B cell (primary cell): ENCODE data around the gene EHD2. TPM values are rescaled to one million over a fixed set of nuclear protein-coding genes. Genes with fewer than 3 reads are reported as not detected.
"Not testable (repeated sequence)": the region's sequence is repeated elsewhere in the genome, so short reads cannot be mapped to it uniquely, and the experiment has no call there.

Experiments used
- ATAC-seq: fragments of 200-7000 bp; cut with Tn5 transposase; one replicate; pipeline ENCODE4 v1.10.0; 2021; ENCODE audit warnings: low read depth, mild to moderate bottlenecking, moderate number of reproducible peaks, moderate library complexity
- CTCF ChIA-PET: fragments of 350-600 bp; sonication (Branson Sonifier 250); formaldehyde crosslinking; loops from one replicate; lab custom pipeline; 2021; ENCODE audit warnings: antibody characterized with exemption, inconsistent platforms; lab: Charles Lee
- POLR2A ChIA-PET: fragments of 350-600 bp; sonication (Branson Sonifier 250); formaldehyde crosslinking; loops from one replicate; lab custom pipeline; 2021; ENCODE audit warnings: antibody characterized with exemption; lab: Charles Lee
- DNase-seq: peaks from one replicate; pipeline ENCODE4 v3.0.0; 2013
- H2AFZ ChIP-seq: 2 replicates; pipeline ENCODE4 v1.6.1; 2012; ENCODE audit warnings: mild to moderate bottlenecking, low read depth, low read length; ENCODE audit not compliant: insufficient read depth, poor library complexity, severe bottlenecking
- H3K27ac ChIP-seq, 2 donors: 1 replicate in 1 of 2; 2 replicates in 1 of 2; pipeline ENCODE4 v1.5.1; 2012 to 2013; ENCODE audit warnings: low read length in 2 of 2, mild to moderate bottlenecking in 2 of 2, moderate library complexity in 1 of 2
- H3K27me3 ChIP-seq, 4 experiments: fragments of 200-600 bp in 1 of 4; sonication (generic) in 1 of 4; replicated peaks in 1 of 4; 1 replicate in 2 of 4; 2 replicates in 2 of 4; pipeline versions ENCODE4 v1.6.1 to v1.7.0; 2013 to 2016; ENCODE audit warnings: low read length in 3 of 4, mild to moderate bottlenecking in 2 of 4, mixed read lengths in 1 of 4, moderate library complexity in 1 of 4; ENCODE audit not compliant: insufficient read depth in 4 of 4, control insufficient read depth in 3 of 4; ENCODE audit errors: control extremely low read depth in 1 of 4
- H3K36me3 ChIP-seq, 2 experiments: replicated peaks in 1 of 2; 1 replicate in 1 of 2; 2 replicates in 1 of 2; pipeline versions ENCODE4 v1.6.1 to v1.7.1; 2013; ENCODE audit warnings: low read length in 1 of 2; ENCODE audit not compliant: insufficient read depth in 2 of 2, control insufficient read depth in 1 of 2; ENCODE audit errors: control extremely low read depth in 1 of 2, extremely low read depth in 1 of 2
- H3K4me1 ChIP-seq, 2 donors: fragments of 200-600 bp in 1 of 2; sonication (generic) in 1 of 2; 1 replicate in 1 of 2; 2 replicates in 1 of 2; pipeline versions ENCODE4 v1.5.1 to v1.6.1; 2013 to 2017; ENCODE audit warnings: low read length in 2 of 2; ENCODE audit not compliant: control insufficient read depth in 2 of 2, insufficient read depth in 2 of 2
- H3K4me2 ChIP-seq: replicated peaks from 2 replicates; pipeline ENCODE3; 2012; ENCODE audit warnings: mild to moderate bottlenecking, low read depth, low read length; ENCODE audit not compliant: poor library complexity, severe bottlenecking
- H3K4me3 ChIP-seq, 5 experiments: fragments of 200-600 bp in 1 of 5; sonication (generic) in 1 of 5; 1 replicate in 3 of 5; 2 replicates in 2 of 5; pipeline versions ENCODE4 v1.5.1 to v1.7.0; 2011 to 2016; ENCODE audit warnings: low read length in 4 of 5, mild to moderate bottlenecking in 4 of 5, low read depth in 2 of 5, control low read depth in 1 of 5, moderate library complexity in 1 of 5; ENCODE audit not compliant: insufficient read depth in 1 of 5; ENCODE audit errors: control extremely low read depth in 1 of 5, extremely low read depth in 1 of 5
- H3K79me2 ChIP-seq: fragments of 200-600 bp; sonication (generic); one replicate; pipeline ENCODE4 v1.6.0; 2016; ENCODE audit warnings: low read length; ENCODE audit not compliant: control insufficient read depth, insufficient read depth
- H3K9ac ChIP-seq: fragments of 200-600 bp; sonication (generic); 2 replicates; pipeline ENCODE4 v1.6.1; 2017; ENCODE audit warnings: mild to moderate bottlenecking, low read length, moderate library complexity
- H3K9me3 ChIP-seq, 3 donors: one replicate each; pipeline versions ENCODE4 v1.6.1 to v1.7.1; 2013; ENCODE audit warnings: low read length in 2 of 3; ENCODE audit not compliant: control insufficient read depth in 2 of 3, insufficient read depth in 1 of 3; ENCODE audit errors: control extremely low read depth in 1 of 3
- H4K20me1 ChIP-seq: 2 replicates; pipeline ENCODE4 v1.6.0; 2012; ENCODE audit warnings: mild to moderate bottlenecking, low read length; ENCODE audit not compliant: insufficient read depth, control insufficient read depth, poor library complexity, severe bottlenecking
- H3K27ac Mint-ChIP-seq: one replicate; pipeline ENCODE4 v1.8.0; 2021; ENCODE audit warnings: mixed read lengths
- H3K27me3 Mint-ChIP-seq: one replicate; pipeline ENCODE4 v1.8.0; 2021; ENCODE audit warnings: mixed read lengths
- H3K4me1 Mint-ChIP-seq: one replicate; pipeline ENCODE4 v1.8.0; 2021; ENCODE audit warnings: mixed read lengths
- H3K4me3 Mint-ChIP-seq: one replicate; pipeline ENCODE4 v1.8.0; 2021; ENCODE audit warnings: mixed read lengths
- H3K9me3 Mint-ChIP-seq: one replicate; pipeline ENCODE4 v1.8.0; 2022; ENCODE audit warnings: mixed read lengths; ENCODE audit not compliant: insufficient read depth
- EZH2 ChIP-seq: IDR thresholded peaks from 2 replicates; pipeline ENCODE4 v1.6.1; 2012; ENCODE audit warnings: borderline replicate concordance, low read depth, mild to moderate bottlenecking, moderate library complexity, low read length; ENCODE audit not compliant: insufficient read depth, poor library complexity, severe bottlenecking
- WGBS: methylation state at CpG from one replicate; pipeline ENCODE4 v1.1.5; 2013; ENCODE audit warnings: missing lambda C conversion rate; ENCODE audit not compliant: insufficient coverage; 5-methylcytosine and 5-hydroxymethylcytosine counted together
- intact Hi-C: fragments of 100-400 bp; cut with micrococcal nuclease; formaldehyde crosslinking; loops from one replicate; pipeline ENCODE4 v1.10.0; 2022
- polyA plus RNA-seq: library from polyadenylated mRNA; depleted of rRNA; stranded (reverse); fragments of >200 nt; gene quantifications from 2 replicates; pipeline ENCODE4 v1.2.3, GENCODE V29; 2012
- total RNA-seq, 2 donors: library from RNA; stranded (reverse); fragments of 120-200 nt in 1 of 2; gene quantifications; 1 replicate in 1 of 2; 2 replicates in 1 of 2; pipeline versions ENCODE4 v1.2.3 to v1.2.4, GENCODE V29; 2013 to 2022
- TF ChIP-seq, protein P1 (sequence below): fragments of 200-600 bp; IDR thresholded peaks from one replicate; pipeline ENCODE4 v1.8.0; 2022; ENCODE audit warnings: antibody characterized with exemption, mild to moderate bottlenecking

The EHD2 gene
- total and polyA plus RNA-seq, 2 donors (not counting 1 experiment from before 2014, with no cell fraction given) = not detected

- Mint-ChIP-seq H3K4me1 (peaks cover 6% of the 10 kb centered on the region), H3K9me3 (no peaks in the 10 kb centered on the region), H3K27me3 (no peaks in the 10 kb centered on the region), H3K4me3 (no peak overlapping the region), H3K27ac (no peak overlapping the region)
- Histone ChIP-seq H3K27me3 (no peaks in the 10 kb centered on the region), H3K4me2 (no peak overlapping the region), H2AFZ (no peak overlapping the region), H3K4me3 (no peak overlapping the region), H3K27ac (no peak overlapping the region), H3K79me2 (no peaks in the 10 kb centered on the region), H3K9me3 (no peaks in the 10 kb centered on the region), H4K20me1 (no peaks in the 10 kb centered on the region), H3K36me3 (peaks cover 0 to 2% of the 10 kb centered on the region in 2 experiments), H3K4me1 (peaks cover 0 to 10% of the 10 kb centered on the region in 2 donors), H3K9ac (no peak overlapping the region)
- POLR2A ChIA-PET = no interaction called here
- TF ChIP-seq EZH2 = no peak
- TF ChIP-seq, protein P1, sequence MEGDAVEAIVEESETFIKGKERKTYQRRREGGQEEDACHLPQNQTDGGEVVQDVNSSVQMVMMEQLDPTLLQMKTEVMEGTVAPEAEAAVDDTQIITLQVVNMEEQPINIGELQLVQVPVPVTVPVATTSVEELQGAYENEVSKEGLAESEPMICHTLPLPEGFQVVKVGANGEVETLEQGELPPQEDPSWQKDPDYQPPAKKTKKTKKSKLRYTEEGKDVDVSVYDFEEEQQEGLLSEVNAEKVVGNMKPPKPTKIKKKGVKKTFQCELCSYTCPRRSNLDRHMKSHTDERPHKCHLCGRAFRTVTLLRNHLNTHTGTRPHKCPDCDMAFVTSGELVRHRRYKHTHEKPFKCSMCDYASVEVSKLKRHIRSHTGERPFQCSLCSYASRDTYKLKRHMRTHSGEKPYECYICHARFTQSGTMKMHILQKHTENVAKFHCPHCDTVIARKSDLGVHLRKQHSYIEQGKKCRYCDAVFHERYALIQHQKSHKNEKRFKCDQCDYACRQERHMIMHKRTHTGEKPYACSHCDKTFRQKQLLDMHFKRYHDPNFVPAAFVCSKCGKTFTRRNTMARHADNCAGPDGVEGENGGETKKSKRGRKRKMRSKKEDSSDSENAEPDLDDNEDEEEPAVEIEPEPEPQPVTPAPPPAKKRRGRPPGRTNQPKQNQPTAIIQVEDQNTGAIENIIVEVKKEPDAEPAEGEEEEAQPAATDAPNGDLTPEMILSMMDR = no peak
- CTCF ChIA-PET = interaction anchor here (2.4 to 6.4 kb wide), 2 partner anchors 20 to 350 kb away, joined by 7 to 43 read pairs; no protein-coding TSS in a partner anchor
- DNase-seq = no peak
- intact Hi-C loops = no loop called here
- WGBS = 96% methylated on average over 4 of the region's 7 CpGs
- no peak for ATAC-seq
These were observed 73.3 kb downstream of the EHD2 start for GRCh38 chr19:47786566-47786965.

- H3K4me1 ChIP-seq, H3K9ac ChIP-seq, ATAC-seq, H3K79me2 ChIP-seq, H3K9me3 ChIP-seq, H3K36me3 ChIP-seq, H3K9me3 Mint-ChIP-seq, DNase-seq, H2AFZ ChIP-seq, H3K27ac ChIP-seq, H3K4me3 ChIP-seq, H3K27me3 ChIP-seq, H3K27ac Mint-ChIP-seq, POLR2A ChIA-PET, intact Hi-C loops, H3K4me2 ChIP-seq, H4K20me1 ChIP-seq, H3K27me3 Mint-ChIP-seq, H3K4me1 Mint-ChIP-seq, H3K4me3 Mint-ChIP-seq: not testable (repeated sequence)
- CTCF ChIA-PET = interaction anchor here (1.2 to 6.4 kb wide), 4 partner anchors 9 to 350 kb away, joined by 4 to 43 read pairs (median 7); no protein-coding TSS in a partner anchor
- 88% methylated on average over 10 of the region's 10 CpGs for WGBS
These were observed 74.1 kb downstream of the EHD2 start for GRCh38 chr19:47787307-47787706.

DNA sequence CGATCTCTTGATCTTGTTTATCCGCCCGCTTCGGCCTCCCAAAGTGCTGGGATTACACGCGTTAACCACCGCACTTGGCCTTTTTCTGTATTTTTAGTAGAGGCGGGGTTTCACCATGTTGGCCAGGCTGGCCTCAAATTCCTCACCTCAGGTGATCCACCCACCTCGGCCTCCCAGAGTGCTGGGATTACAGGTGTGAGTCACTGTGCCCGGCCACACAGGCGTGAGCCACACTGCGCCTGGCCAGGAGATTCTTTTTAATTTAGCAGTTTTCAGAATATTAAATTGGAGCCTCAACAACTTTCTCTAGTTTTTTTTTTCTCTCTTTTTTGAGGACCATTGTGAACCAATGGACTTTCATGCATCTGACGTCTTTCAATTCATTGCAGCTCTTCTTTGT is 76.6 kb downstream of the EHD2 start:
- H3K4me3 Mint-ChIP-seq, H3K4me1 Mint-ChIP-seq, H3K27ac ChIP-seq, DNase-seq, H3K27me3 Mint-ChIP-seq, H3K9ac ChIP-seq, H2AFZ ChIP-seq, H3K4me1 ChIP-seq, H3K36me3 ChIP-seq, H3K4me3 ChIP-seq, H3K79me2 ChIP-seq, intact Hi-C loops, H3K27ac Mint-ChIP-seq, POLR2A ChIA-PET, ATAC-seq, H4K20me1 ChIP-seq, H3K27me3 ChIP-seq, H3K4me2 ChIP-seq, H3K9me3 ChIP-seq, H3K9me3 Mint-ChIP-seq: not testable (repeated sequence)
- 100% methylated on average over 1 of the region's 13 CpGs for WGBS
- CTCF ChIA-PET = interaction anchor here (0.6 to 6.4 kb wide), 11 partner anchors 8 to 754 kb away, joined by 3 to 43 read pairs (median 3); partner anchors contain the start of genes EHD2 and NOP53
